ENCODE measurements around the gene MATR3. TPM values are rescaled to one million over a fixed set of nuclear protein-coding genes. Genes with fewer than 3 reads are reported as not detected.

Gene MATR3
- polyA plus RNA-seq, 1 donor (not counting 4 experiments of a cell fraction or from before 2014, with no cell fraction given), result 122 TPM

- Histone ChIP-seq H4K20me1 (ENCODE audit: control insufficient read depth, extremely low read depth, insufficient read depth, low read length) (no peaks in the 10 kb centered on the region), H3K36me3 (ENCODE audit: control insufficient read depth in 2 of 2, extremely low read depth in 1 of 2, insufficient read depth in 2 of 2, low read length in 2 of 2) (no peaks in the 10 kb centered on the region), H3K9ac (ENCODE audit: control insufficient read depth, extremely low read depth, insufficient read depth, low read length) (no peak overlapping the region), H3K4me2 (ENCODE audit: control insufficient read depth, extremely low read depth, insufficient read depth, low read depth, low read length) (no peak overlapping the region), H3K4me3 (ENCODE audit: control insufficient read depth in 2 of 3, extremely low read depth in 1 of 3, insufficient read depth in 2 of 3, low read depth in 1 of 3, low read length in 3 of 3) (no peak overlapping the region), H3K9me3 (ENCODE audit: control insufficient read depth, low read depth, low read length) (no peaks in the 10 kb centered on the region), H3K27me3 (ENCODE audit: control insufficient read depth, extremely low read depth, insufficient read depth, low read length) (no peaks in the 10 kb centered on the region), H3K9me1 (ENCODE audit: control insufficient read depth, extremely low read depth, insufficient read depth, low read length) (no peaks in the 10 kb centered on the region), H3K79me2 (ENCODE audit: control insufficient read depth, insufficient read depth, low read length) (no peaks in the 10 kb centered on the region), H3K4me1 (ENCODE audit: control insufficient read depth, extremely low read depth, insufficient read depth, low read length) (no peaks in the 10 kb centered on the region), H2AFZ (ENCODE audit: control insufficient read depth, low read length) (no peak overlapping the region), H3K27ac (ENCODE audit: control insufficient read depth, insufficient read depth, low read length) (no peak overlapping the region)
- peak; percentile 81 for FAIRE-seq
- no peak for DNase-seq (ENCODE audit: low read depth, low spot score)
- dilution Hi-C loops (cut with MboI; ENCODE audit: extremely low pct_ligation_motif_present, low sequenced_read_pairs), result no loop called here
- TF ChIP-seq EZH2 (IDR thresholded peaks at IDR 0.05; ENCODE audit: low read length) (no peak), CTCF (optimal IDR thresholded peaks at IDR 0.05 in 1 of 3, IDR thresholded peaks at IDR 0.05 in 1 of 3, conservative IDR thresholded peaks at IDR 0.05 in 1 of 3; ENCODE audit: extremely low read depth in 1 of 3, insufficient read depth in 2 of 3, low read length in 3 of 3) (peak; percentile 93 to 96 (median 95))
Observed at GRCh38 chr5:139262742-139263445, 30.6 kb upstream of the MATR3 start.

- no peak for FAIRE-seq
- dilution Hi-C loops (cut with MboI; ENCODE audit: extremely low pct_ligation_motif_present, low sequenced_read_pairs), result no loop called here
Observed at GRCh38 chr5:139263536-139263935, 30.0 kb upstream of the MATR3 start.

More at GRCh38 chr5:139263536-139263935, 30.0 kb upstream of the MATR3 start:
- Histone ChIP-seq H3K79me2 (ENCODE audit: control insufficient read depth, insufficient read depth, low read length) (no peaks in the 10 kb centered on the region), H4K20me1 (ENCODE audit: control insufficient read depth, extremely low read depth, insufficient read depth, low read length) (no peaks in the 10 kb centered on the region), H3K27ac (ENCODE audit: control insufficient read depth, insufficient read depth, low read length) (no peak overlapping the region), H3K4me1 (ENCODE audit: control insufficient read depth, extremely low read depth, insufficient read depth, low read length) (no peaks in the 10 kb centered on the region), H3K9me1 (ENCODE audit: control insufficient read depth, extremely low read depth, insufficient read depth, low read length) (no peaks in the 10 kb centered on the region), H3K9me3 (ENCODE audit: control insufficient read depth, low read depth, low read length) (no peaks in the 10 kb centered on the region), H3K9ac (ENCODE audit: control insufficient read depth, extremely low read depth, insufficient read depth, low read length) (no peak overlapping the region), H3K27me3 (ENCODE audit: control insufficient read depth, extremely low read depth, insufficient read depth, low read length) (no peaks in the 10 kb centered on the region), H2AFZ (ENCODE audit: control insufficient read depth, low read length) (no peak overlapping the region), H3K4me2 (ENCODE audit: control insufficient read depth, extremely low read depth, insufficient read depth, low read depth, low read length) (no peak overlapping the region), H3K36me3 (ENCODE audit: control insufficient read depth in 2 of 2, extremely low read depth in 1 of 2, insufficient read depth in 2 of 2, low read length in 2 of 2) (no peaks in the 10 kb centered on the region), H3K4me3 (ENCODE audit: control insufficient read depth in 2 of 3, extremely low read depth in 1 of 3, insufficient read depth in 2 of 3, low read depth in 1 of 3, low read length in 3 of 3) (no peak overlapping the region)
- no peak for DNase-seq (ENCODE audit: low read depth, low spot score)
- TF ChIP-seq EZH2 (IDR thresholded peaks at IDR 0.05; ENCODE audit: low read length), result no peak
- no peak for TF ChIP-seq CTCF (optimal IDR thresholded peaks at IDR 0.05 in 1 of 3, IDR thresholded peaks at IDR 0.05 in 1 of 3, conservative IDR thresholded peaks at IDR 0.05 in 1 of 3; ENCODE audit: extremely low read depth in 1 of 3, insufficient read depth in 2 of 3, low read length in 3 of 3)
